Lower lobe of right lung (tissue), 2 donors: ENCODE results near the gene ST8SIA1. TPM values are rescaled to one million over a fixed set of nuclear protein-coding genes. Genes with fewer than 3 reads are reported as not detected.

Experiments used
- ATAC-seq, 2 donors: fragments of 200-7000 bp; cut with Tn5 transposase; one replicate each; pipeline ENCODE4 v1.9.1; 2020 to 2022; ENCODE audit warnings: mild to moderate bottlenecking in 2 of 2, moderate library complexity in 2 of 2
- DNase-seq: peaks from one replicate; pipeline ENCODE4 v3.0.0-alpha.2; 2020
- H3K27ac ChIP-seq: fragments of 200-600 bp; one replicate; pipeline ENCODE4 v1.8.0; 2022
- H3K27me3 ChIP-seq: fragments of 200-600 bp; one replicate; pipeline ENCODE4 v1.8.0; 2022; ENCODE audit warnings: low read depth
- H3K36me3 ChIP-seq: fragments of 200-600 bp; one replicate; pipeline ENCODE4 v1.8.0; 2022; ENCODE audit warnings: mild to moderate bottlenecking
- H3K4me1 ChIP-seq: fragments of 200-600 bp; one replicate; pipeline ENCODE4 v1.8.0; 2022
- H3K4me3 ChIP-seq: fragments of 200-600 bp; one replicate; pipeline ENCODE4 v1.8.0; 2022; ENCODE audit warnings: mild to moderate bottlenecking
- H3K9me3 ChIP-seq: fragments of 200-600 bp; one replicate; pipeline ENCODE4 v1.8.0; 2022
- intact Hi-C: fragments of 100-400 bp; cut with DNase I; formaldehyde crosslinking; loops from one replicate; pipeline ENCODE4 v1.11.0; 2022
- total RNA-seq: library from RNA; stranded (reverse); fragmentation: NEBNext Ultra II Directional; extraction: Animal tissue kit (Norgen Biotek cat#: 25700); gene quantifications from one replicate; pipeline ENCODE4 v1.2.1, GENCODE V29; 2021
- TF ChIP-seq, protein P1 (sequence below): fragments of 200-600 bp; IDR thresholded peaks from one replicate; pipeline ENCODE4 v1.8.0; 2022; ENCODE audit warnings: antibody characterized with exemption, mild to moderate bottlenecking
- donor health status: DM: no; HTN: yes; CAD: no; lungs with severe emphysema.

The ST8SIA1 gene
- total RNA-seq, 1 donor from 2014 or later, result 9.1 TPM

DNA sequence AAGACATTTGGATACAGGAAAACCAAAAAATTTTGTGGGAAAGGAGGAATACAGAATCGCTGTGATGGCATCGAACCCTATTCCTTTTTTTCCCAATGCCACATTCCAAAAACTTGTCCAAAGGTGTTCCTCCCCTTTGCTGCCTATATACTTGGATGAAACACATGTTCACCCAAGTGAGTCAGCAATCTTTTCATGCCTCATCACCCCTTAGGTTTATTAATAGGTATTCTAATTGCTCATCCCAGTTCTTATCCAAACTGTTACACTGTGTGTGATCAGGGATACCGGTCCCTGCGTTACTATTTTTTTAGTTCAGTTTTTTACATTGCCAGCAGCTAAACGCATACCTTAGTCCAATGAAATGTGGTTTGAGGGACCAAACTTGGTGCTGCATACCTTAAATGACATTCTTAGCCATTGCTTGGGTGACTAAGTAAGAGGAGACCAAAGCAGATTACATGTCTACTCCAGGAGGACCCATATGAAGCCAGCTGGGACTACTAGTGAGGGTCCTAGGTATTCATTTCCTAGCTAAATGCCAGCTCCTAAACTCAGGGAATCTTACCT is 20.6 kb upstream of the ST8SIA1 start:
- TF ChIP-seq, protein P1, sequence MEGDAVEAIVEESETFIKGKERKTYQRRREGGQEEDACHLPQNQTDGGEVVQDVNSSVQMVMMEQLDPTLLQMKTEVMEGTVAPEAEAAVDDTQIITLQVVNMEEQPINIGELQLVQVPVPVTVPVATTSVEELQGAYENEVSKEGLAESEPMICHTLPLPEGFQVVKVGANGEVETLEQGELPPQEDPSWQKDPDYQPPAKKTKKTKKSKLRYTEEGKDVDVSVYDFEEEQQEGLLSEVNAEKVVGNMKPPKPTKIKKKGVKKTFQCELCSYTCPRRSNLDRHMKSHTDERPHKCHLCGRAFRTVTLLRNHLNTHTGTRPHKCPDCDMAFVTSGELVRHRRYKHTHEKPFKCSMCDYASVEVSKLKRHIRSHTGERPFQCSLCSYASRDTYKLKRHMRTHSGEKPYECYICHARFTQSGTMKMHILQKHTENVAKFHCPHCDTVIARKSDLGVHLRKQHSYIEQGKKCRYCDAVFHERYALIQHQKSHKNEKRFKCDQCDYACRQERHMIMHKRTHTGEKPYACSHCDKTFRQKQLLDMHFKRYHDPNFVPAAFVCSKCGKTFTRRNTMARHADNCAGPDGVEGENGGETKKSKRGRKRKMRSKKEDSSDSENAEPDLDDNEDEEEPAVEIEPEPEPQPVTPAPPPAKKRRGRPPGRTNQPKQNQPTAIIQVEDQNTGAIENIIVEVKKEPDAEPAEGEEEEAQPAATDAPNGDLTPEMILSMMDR, result no peak
- H3K4me3 ChIP-seq, result no peak overlapping the region
- no peak overlapping the region for H3K27ac ChIP-seq
- H3K36me3 ChIP-seq, result no peaks in the 10 kb centered on the region
- DNase-seq, result no peak
- H3K4me1 ChIP-seq, result no peaks in the 10 kb centered on the region
- intact Hi-C loops, result no loop called here
- no peaks in the 10 kb centered on the region for H3K27me3 ChIP-seq
- no peaks in the 10 kb centered on the region for H3K9me3 ChIP-seq
- ATAC-seq, result no peak

DNA sequence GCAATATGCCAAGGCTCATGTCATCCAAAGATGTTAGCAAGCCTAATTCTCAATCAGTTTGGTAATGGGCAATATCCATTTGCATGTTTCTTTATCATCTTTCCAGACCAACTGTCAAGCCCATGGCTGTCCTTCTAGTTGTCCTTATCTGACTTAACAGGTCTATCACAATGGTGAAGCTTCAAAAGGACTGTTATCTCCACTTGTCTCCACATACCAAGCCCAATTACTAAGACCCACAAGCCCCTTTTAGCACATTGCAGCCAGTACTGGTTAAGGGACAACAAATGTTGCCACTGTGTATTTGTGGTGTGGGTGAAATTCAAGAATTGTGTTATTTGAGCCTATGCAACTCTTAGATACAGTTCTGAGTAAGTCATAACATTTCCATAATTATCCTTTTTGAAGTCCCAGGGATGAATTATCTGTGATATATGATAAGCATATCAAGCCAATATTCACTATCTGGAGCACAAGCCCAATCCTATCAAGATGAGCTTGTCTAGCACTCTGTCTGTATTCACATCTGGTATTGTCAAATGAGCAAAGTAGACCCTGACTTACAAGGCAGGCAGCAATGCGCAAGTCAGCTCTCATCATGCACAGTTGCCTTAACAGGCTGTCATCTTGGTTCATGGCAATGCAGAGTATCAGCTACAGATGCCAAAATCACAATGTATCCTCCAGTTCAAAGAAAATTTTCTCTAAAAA is 19.3 kb upstream of the ST8SIA1 start:
- no peaks in the 10 kb centered on the region for H3K36me3 ChIP-seq
- ATAC-seq, result no peak
- TF ChIP-seq, protein P1, result no peak
- H3K9me3 ChIP-seq, result no peaks in the 10 kb centered on the region
- intact Hi-C loops, result no loop called here
- no peaks in the 10 kb centered on the region for H3K27me3 ChIP-seq
- no peak overlapping the region for H3K4me3 ChIP-seq
- H3K27ac ChIP-seq, result no peak overlapping the region
- H3K4me1 ChIP-seq, result no peaks in the 10 kb centered on the region
- no peak for DNase-seq

DNA sequence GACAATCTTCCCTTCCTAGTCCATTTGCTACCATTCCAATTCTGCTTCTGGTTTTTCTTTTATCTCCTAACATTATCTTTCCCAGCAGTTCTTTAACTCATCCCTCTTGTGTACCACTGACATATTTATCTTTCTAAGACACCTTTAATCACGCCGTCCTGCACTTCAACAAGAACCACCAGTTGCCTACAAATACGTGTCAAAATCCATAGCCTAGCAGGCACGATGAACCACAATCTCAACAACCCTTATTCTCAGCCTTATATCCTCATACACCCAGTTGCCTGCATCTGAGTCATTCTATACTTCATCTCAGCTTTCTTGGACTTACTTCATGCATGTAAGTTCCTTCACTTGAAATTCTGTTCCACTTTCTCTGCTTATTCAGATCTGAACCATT is 16.4 kb upstream of the ST8SIA1 start:
- no peak for DNase-seq
- H3K9me3 ChIP-seq, result no peaks in the 10 kb centered on the region
- no peaks in the 10 kb centered on the region for H3K4me1 ChIP-seq
- no peak overlapping the region for H3K27ac ChIP-seq
- H3K36me3 ChIP-seq, result no peaks in the 10 kb centered on the region
- intact Hi-C loops, result no loop called here
- no peak for ATAC-seq
- TF ChIP-seq, protein P1, result no peak
- H3K27me3 ChIP-seq, result no peaks in the 10 kb centered on the region
- no peak overlapping the region for H3K4me3 ChIP-seq

DNA sequence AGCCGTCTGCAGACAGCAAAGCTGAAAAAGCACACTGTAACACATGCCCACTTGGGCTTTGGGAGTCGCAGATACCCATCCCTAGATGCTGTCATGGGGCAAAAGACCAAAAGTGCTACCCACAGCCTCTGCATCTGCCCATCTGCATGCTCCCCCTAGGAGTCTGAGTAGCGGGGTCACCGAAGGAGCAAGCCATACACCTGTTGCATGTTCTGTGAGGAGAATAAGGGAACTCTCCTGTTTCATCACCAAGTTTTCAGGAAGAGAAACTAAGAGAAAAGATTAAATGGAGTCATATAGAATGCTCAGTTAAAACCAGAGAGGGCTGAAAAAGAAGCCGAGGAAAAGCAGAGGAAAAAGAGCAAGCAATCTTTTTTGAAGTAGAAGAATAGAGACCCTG is 13.7 kb upstream of the ST8SIA1 start:
- DNase-seq (no peak), ATAC-seq (no peak)
- Histone ChIP-seq H3K27me3 (no peaks in the 10 kb centered on the region), H3K36me3 (no peaks in the 10 kb centered on the region), H3K4me1 (no peaks in the 10 kb centered on the region), H3K4me3 (no peak overlapping the region), H3K27ac (no peak overlapping the region), H3K9me3 (no peaks in the 10 kb centered on the region)
- intact Hi-C loops, result no loop called here
- TF ChIP-seq, protein P1, result no peak

DNA sequence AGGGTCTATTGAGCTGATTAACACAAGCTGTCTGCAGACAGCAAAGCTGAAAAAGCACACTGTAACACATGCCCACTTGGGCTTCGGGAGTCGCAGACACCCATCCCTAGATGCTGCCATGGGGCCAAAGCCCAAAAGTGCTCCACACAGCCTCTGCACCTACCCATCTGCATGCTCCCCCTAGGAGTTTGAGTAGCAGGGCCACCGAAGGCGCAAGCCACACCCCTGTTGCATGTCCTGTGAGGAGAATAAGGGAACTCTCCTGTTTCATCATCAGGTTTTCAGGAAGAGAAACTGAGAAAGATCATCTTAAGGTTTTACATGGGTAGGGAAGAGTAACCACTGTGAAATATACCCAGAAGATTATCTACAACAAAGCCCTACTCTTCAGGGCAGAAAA is 5.6 kb upstream of the ST8SIA1 start:
- peak; percentile 62 for DNase-seq
- TF ChIP-seq, protein P1, result no peak
- ATAC-seq, result peak; percentile 67 to 69

More for the DNA sequence above, 5.6 kb upstream of the ST8SIA1 start:
- no peaks in the 10 kb centered on the region for H3K9me3 ChIP-seq
- peaks cover 6% of the 10 kb centered on the region for H3K27me3 ChIP-seq
- intact Hi-C loops, result no loop called here
- H3K4me1 ChIP-seq, result peaks cover 7% of the 10 kb centered on the region
- H3K27ac ChIP-seq, result no peak overlapping the region
- no peaks in the 10 kb centered on the region for H3K36me3 ChIP-seq
- no peak overlapping the region for H3K4me3 ChIP-seq
